ENCODE data around the gene INTS11.
"Not testable (repeated sequence)": the region's sequence is repeated elsewhere in the genome, so short reads cannot be mapped to it uniquely, and the experiment has no call there.

Gene INTS11

GRCh38 chr1:1324084-1324523 lies 356 bp downstream of the INTS11 start:
- no peak for DNase-seq (ENCODE audit: low read depth)
- Histone ChIP-seq H3K9me3 (ENCODE audit: control insufficient read depth, low read length) (no peaks in the 10 kb centered on the region), H3K9ac (ENCODE audit: low read length) (peak overlapping the region; percentile 93), H3K4me1 (ENCODE audit: control insufficient read depth, insufficient read depth, low read length) (peaks cover 27% of the 10 kb centered on the region), H3K36me3 (ENCODE audit: control insufficient read depth, insufficient read depth, low read length, severe bottlenecking) (peaks cover 16% of the 10 kb centered on the region), H3K27me3 (replicated peaks; ENCODE audit: control insufficient read depth, insufficient read depth, low read length) (no peaks in the 10 kb centered on the region), H3K4me3 (ENCODE audit: low read length) (peak overlapping the region; percentile 85)

GRCh38 chr1:1322952-1323351 lies 1.5 kb downstream of the INTS11 start:
- H3K9me3 ChIP-seq (ENCODE audit: control insufficient read depth, low read length) = no peaks in the 10 kb centered on the region
- peaks cover 39% of the 10 kb centered on the region for H3K4me1 ChIP-seq (ENCODE audit: control insufficient read depth, insufficient read depth, low read length)
- no peaks in the 10 kb centered on the region for H3K27me3 ChIP-seq (replicated peaks; ENCODE audit: control insufficient read depth, insufficient read depth, low read length)
- peaks cover 21% of the 10 kb centered on the region for H3K36me3 ChIP-seq (ENCODE audit: control insufficient read depth, insufficient read depth, low read length, severe bottlenecking)
- H3K9ac ChIP-seq (ENCODE audit: low read length) = peak overlapping the region; percentile 42
- no peak for DNase-seq (ENCODE audit: low read depth)
- H3K4me3 ChIP-seq (ENCODE audit: low read length) = no peak overlapping the region

- H3K4me3 ChIP-seq (ENCODE audit: low read length) = no peak overlapping the region
- H3K4me1 ChIP-seq (ENCODE audit: control insufficient read depth, insufficient read depth, low read length) = peaks cover 44% of the 10 kb centered on the region
- no peaks in the 10 kb centered on the region for H3K27me3 ChIP-seq (replicated peaks; ENCODE audit: control insufficient read depth, insufficient read depth, low read length)
- DNase-seq (ENCODE audit: low read depth) = no peak
- H3K9ac ChIP-seq (ENCODE audit: low read length) = no peak overlapping the region
- no peaks in the 10 kb centered on the region for H3K9me3 ChIP-seq (ENCODE audit: control insufficient read depth, low read length)
- H3K36me3 ChIP-seq (ENCODE audit: control insufficient read depth, insufficient read depth, low read length, severe bottlenecking) = peaks cover 17% of the 10 kb centered on the region
Measured at GRCh38 chr1:1322418-1322817, 2.0 kb downstream of the INTS11 start.

- no peak for DNase-seq (ENCODE audit: low read depth)
- Histone ChIP-seq H3K4me1 (ENCODE audit: control insufficient read depth, insufficient read depth, low read length) (peaks cover 44% of the 10 kb centered on the region), H3K27me3 (replicated peaks; ENCODE audit: control insufficient read depth, insufficient read depth, low read length) (no peaks in the 10 kb centered on the region), H3K9ac (ENCODE audit: low read length) (peak overlapping the region; percentile 39), H3K36me3 (ENCODE audit: control insufficient read depth, insufficient read depth, low read length, severe bottlenecking) (peaks cover 15% of the 10 kb centered on the region), H3K4me3 (ENCODE audit: low read length) (no peak overlapping the region), H3K9me3 (ENCODE audit: control insufficient read depth, low read length) (no peaks in the 10 kb centered on the region)
Measured at GRCh38 chr1:1321477-1321876, 3.0 kb downstream of the INTS11 start.

- no peak for DNase-seq (ENCODE audit: low read depth)
- Histone ChIP-seq H3K9me3 (ENCODE audit: control insufficient read depth, low read length) (no peaks in the 10 kb centered on the region), H3K36me3 (ENCODE audit: control insufficient read depth, insufficient read depth, low read length, severe bottlenecking) (peaks cover 15% of the 10 kb centered on the region), H3K9ac (ENCODE audit: low read length) (peak overlapping the region; percentile 39), H3K27me3 (replicated peaks; ENCODE audit: control insufficient read depth, insufficient read depth, low read length) (no peaks in the 10 kb centered on the region), H3K4me1 (ENCODE audit: control insufficient read depth, insufficient read depth, low read length) (peaks cover 42% of the 10 kb centered on the region), H3K4me3 (ENCODE audit: low read length) (no peak overlapping the region)
Measured at GRCh38 chr1:1320666-1321448, 3.6 kb downstream of the INTS11 start.

- H3K27me3 ChIP-seq (replicated peaks; ENCODE audit: control insufficient read depth, insufficient read depth, low read length) = no peaks in the 10 kb centered on the region
- no peak for DNase-seq (ENCODE audit: low read depth)
- H3K9me3 ChIP-seq (ENCODE audit: control insufficient read depth, low read length) = no peaks in the 10 kb centered on the region
- no peak overlapping the region for H3K4me3 ChIP-seq (ENCODE audit: low read length)
- no peak overlapping the region for H3K9ac ChIP-seq (ENCODE audit: low read length)
- peaks cover 34% of the 10 kb centered on the region for H3K4me1 ChIP-seq (ENCODE audit: control insufficient read depth, insufficient read depth, low read length)
- H3K36me3 ChIP-seq (ENCODE audit: control insufficient read depth, insufficient read depth, low read length, severe bottlenecking) = peaks cover 19% of the 10 kb centered on the region
Measured at GRCh38 chr1:1319646-1319941, 4.9 kb downstream of the INTS11 start.

GRCh38 chr1:1318777-1319645 lies 5.4 kb downstream of the INTS11 start:
- Histone ChIP-seq H3K27me3 (replicated peaks; ENCODE audit: control insufficient read depth, insufficient read depth, low read length) (no peaks in the 10 kb centered on the region), H3K9me3 (ENCODE audit: control insufficient read depth, low read length) (no peaks in the 10 kb centered on the region), H3K9ac (ENCODE audit: low read length) (peak overlapping the region; percentile 39), H3K36me3 (ENCODE audit: control insufficient read depth, insufficient read depth, low read length, severe bottlenecking) (peaks cover 25% of the 10 kb centered on the region), H3K4me3 (ENCODE audit: low read length) (no peak overlapping the region), H3K4me1 (ENCODE audit: control insufficient read depth, insufficient read depth, low read length) (peaks cover 34% of the 10 kb centered on the region)
- DNase-seq (ENCODE audit: low read depth) = no peak

GRCh38 chr1:1318131-1318652 lies 6.3 kb downstream of the INTS11 start:
- Histone ChIP-seq H3K9ac (ENCODE audit: low read length) (peak overlapping the region; percentile 39), H3K4me3 (ENCODE audit: low read length) (no peak overlapping the region), H3K9me3 (ENCODE audit: control insufficient read depth, low read length) (no peaks in the 10 kb centered on the region), H3K36me3 (ENCODE audit: control insufficient read depth, insufficient read depth, low read length, severe bottlenecking) (peaks cover 34% of the 10 kb centered on the region), H3K27me3 (replicated peaks; ENCODE audit: control insufficient read depth, insufficient read depth, low read length) (no peaks in the 10 kb centered on the region), H3K4me1 (ENCODE audit: control insufficient read depth, insufficient read depth, low read length) (peaks cover 30% of the 10 kb centered on the region)
- peak; percentile 93 for DNase-seq (ENCODE audit: low read depth)

GRCh38 chr1:1317420-1317819 lies 7.0 kb downstream of the INTS11 start:
- peaks cover 27% of the 10 kb centered on the region for H3K4me1 ChIP-seq (ENCODE audit: control insufficient read depth, insufficient read depth, low read length)
- DNase-seq (ENCODE audit: low read depth) = no peak
- no peak overlapping the region for H3K9ac ChIP-seq (ENCODE audit: low read length)
- no peak overlapping the region for H3K4me3 ChIP-seq (ENCODE audit: low read length)
- no peaks in the 10 kb centered on the region for H3K9me3 ChIP-seq (ENCODE audit: control insufficient read depth, low read length)
- H3K27me3 ChIP-seq (replicated peaks; ENCODE audit: control insufficient read depth, insufficient read depth, low read length) = no peaks in the 10 kb centered on the region
- peaks cover 41% of the 10 kb centered on the region for H3K36me3 ChIP-seq (ENCODE audit: control insufficient read depth, insufficient read depth, low read length, severe bottlenecking)

GRCh38 chr1:1316199-1316598 lies 8.3 kb downstream of the INTS11 start:
- not testable (repeated sequence) for H3K9ac ChIP-seq (ENCODE audit: low read length); H3K4me3 ChIP-seq (ENCODE audit: low read length); H3K27me3 ChIP-seq (replicated peaks; ENCODE audit: control insufficient read depth, insufficient read depth, low read length); H3K9me3 ChIP-seq (ENCODE audit: control insufficient read depth, low read length); DNase-seq (ENCODE audit: low read depth)
- H3K36me3 ChIP-seq (ENCODE audit: control insufficient read depth, insufficient read depth, low read length, severe bottlenecking) = peaks cover 51% of the 10 kb centered on the region
- H3K4me1 ChIP-seq (ENCODE audit: control insufficient read depth, insufficient read depth, low read length) = peaks cover 23% of the 10 kb centered on the region

GRCh38 chr1:1315435-1315954 lies 9.0 kb downstream of the INTS11 start:
- H3K27me3 ChIP-seq (replicated peaks; ENCODE audit: control insufficient read depth, insufficient read depth, low read length) = no peaks in the 10 kb centered on the region
- DNase-seq (ENCODE audit: low read depth) = no peak
- H3K4me1 ChIP-seq (ENCODE audit: control insufficient read depth, insufficient read depth, low read length) = peaks cover 17% of the 10 kb centered on the region
- H3K9me3 ChIP-seq (ENCODE audit: control insufficient read depth, low read length) = no peaks in the 10 kb centered on the region
- no peak overlapping the region for H3K4me3 ChIP-seq (ENCODE audit: low read length)
- peaks cover 57% of the 10 kb centered on the region for H3K36me3 ChIP-seq (ENCODE audit: control insufficient read depth, insufficient read depth, low read length, severe bottlenecking)
- no peak overlapping the region for H3K9ac ChIP-seq (ENCODE audit: low read length)
